Esophagus muscularis mucosa (tissue), 3 donors: ENCODE results near the gene EXOC3.
"Not testable (repeated sequence)": the region's sequence is repeated elsewhere in the genome, so short reads cannot be mapped to it uniquely, and the experiment has no call there.

Experiments used
- POLR2AphosphoS5 ChIP-seq, 2 donors: sonication (generic); formaldehyde crosslinking; IDR thresholded peaks; one replicate each; pipeline ENCODE4 v1.6.1; 2017; ENCODE audit warnings: antibody characterized with exemption in 2 of 2
- TF ChIP-seq, protein P1 (sequence below), 3 experiments: fragments of 200-600 bp in 2 of 3; fragments of 450-650 bp in 1 of 3; sonication (generic) in 2 of 3; IDR thresholded peaks; one replicate each; pipeline ENCODE4 v1.5.1; 2017 to 2019; ENCODE audit warnings: antibody characterized with exemption in 3 of 3, mild to moderate bottlenecking in 2 of 3, moderate library complexity in 1 of 3

DNA sequence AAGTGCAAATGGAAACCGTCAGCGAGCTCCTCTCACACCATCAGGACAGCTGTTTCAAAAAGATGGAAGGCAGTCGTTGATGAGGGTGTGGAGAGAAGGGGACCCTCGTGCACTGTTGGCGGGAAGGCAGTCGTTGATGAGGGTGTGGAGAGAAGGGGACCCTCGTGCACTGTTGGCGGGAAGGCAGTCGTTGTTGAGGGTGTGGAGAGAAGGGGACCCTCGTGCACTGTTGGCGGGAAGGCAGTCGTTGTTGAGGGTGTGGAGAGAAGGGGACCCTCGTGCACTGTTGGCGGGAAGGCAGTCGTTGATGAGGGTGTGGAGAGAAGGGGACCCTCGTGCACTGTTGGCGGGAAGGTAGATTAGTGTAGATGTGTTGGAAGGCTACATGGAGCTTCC is 40.8 kb upstream of the EXOC3 start:
- TF ChIP-seq, protein P1, sequence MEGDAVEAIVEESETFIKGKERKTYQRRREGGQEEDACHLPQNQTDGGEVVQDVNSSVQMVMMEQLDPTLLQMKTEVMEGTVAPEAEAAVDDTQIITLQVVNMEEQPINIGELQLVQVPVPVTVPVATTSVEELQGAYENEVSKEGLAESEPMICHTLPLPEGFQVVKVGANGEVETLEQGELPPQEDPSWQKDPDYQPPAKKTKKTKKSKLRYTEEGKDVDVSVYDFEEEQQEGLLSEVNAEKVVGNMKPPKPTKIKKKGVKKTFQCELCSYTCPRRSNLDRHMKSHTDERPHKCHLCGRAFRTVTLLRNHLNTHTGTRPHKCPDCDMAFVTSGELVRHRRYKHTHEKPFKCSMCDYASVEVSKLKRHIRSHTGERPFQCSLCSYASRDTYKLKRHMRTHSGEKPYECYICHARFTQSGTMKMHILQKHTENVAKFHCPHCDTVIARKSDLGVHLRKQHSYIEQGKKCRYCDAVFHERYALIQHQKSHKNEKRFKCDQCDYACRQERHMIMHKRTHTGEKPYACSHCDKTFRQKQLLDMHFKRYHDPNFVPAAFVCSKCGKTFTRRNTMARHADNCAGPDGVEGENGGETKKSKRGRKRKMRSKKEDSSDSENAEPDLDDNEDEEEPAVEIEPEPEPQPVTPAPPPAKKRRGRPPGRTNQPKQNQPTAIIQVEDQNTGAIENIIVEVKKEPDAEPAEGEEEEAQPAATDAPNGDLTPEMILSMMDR (IDR thresholded peaks at IDR 0.05): not testable (repeated sequence)
- TF ChIP-seq POLR2AphosphoS5 (IDR thresholded peaks at IDR 0.05): not testable (repeated sequence)
